Spleen (tissue), 7 donors: ENCODE data around the gene PUS10.
"Not testable (repeated sequence)": the region's sequence is repeated elsewhere in the genome, so short reads cannot be mapped to it uniquely, and the experiment has no call there.

Source experiments
- POLR2A ChIP-seq, 3 donors: fragments of 450-650 bp; IDR thresholded peaks; one replicate each; pipeline ENCODE4 v1.5.1; 2017; ENCODE audit warnings: antibody characterized with exemption in 3 of 3, mild to moderate bottlenecking in 1 of 3
- TF ChIP-seq, protein P1 (sequence below), 11 experiments: fragments of 200-600 bp in 7 of 11; fragments of 450-650 bp in 4 of 11; sonication (generic) in 4 of 11; IDR thresholded peaks in 8 of 11; conservative IDR thresholded peaks in 3 of 11; 1 replicate in 7 of 11; 2 replicates in 4 of 11; pipeline versions ENCODE4 v1.4.0 to v1.8.0; 2016 to 2021; ENCODE audit warnings: antibody characterized with exemption in 11 of 11, inconsistent platforms in 4 of 11, mild to moderate bottlenecking in 1 of 11
- donor health status: DM: no; HTN: no; CAD: no; lungs with moderate emphysema.
- donor health status: DM: no; HTN: no; CAD: no.
- donor health status: DM: no; HTN: no; CAD: no.

GRCh38 chr2:61034592-61034991 lies 16.5 kb upstream of the PUS10 start:
- TF ChIP-seq, protein P1, sequence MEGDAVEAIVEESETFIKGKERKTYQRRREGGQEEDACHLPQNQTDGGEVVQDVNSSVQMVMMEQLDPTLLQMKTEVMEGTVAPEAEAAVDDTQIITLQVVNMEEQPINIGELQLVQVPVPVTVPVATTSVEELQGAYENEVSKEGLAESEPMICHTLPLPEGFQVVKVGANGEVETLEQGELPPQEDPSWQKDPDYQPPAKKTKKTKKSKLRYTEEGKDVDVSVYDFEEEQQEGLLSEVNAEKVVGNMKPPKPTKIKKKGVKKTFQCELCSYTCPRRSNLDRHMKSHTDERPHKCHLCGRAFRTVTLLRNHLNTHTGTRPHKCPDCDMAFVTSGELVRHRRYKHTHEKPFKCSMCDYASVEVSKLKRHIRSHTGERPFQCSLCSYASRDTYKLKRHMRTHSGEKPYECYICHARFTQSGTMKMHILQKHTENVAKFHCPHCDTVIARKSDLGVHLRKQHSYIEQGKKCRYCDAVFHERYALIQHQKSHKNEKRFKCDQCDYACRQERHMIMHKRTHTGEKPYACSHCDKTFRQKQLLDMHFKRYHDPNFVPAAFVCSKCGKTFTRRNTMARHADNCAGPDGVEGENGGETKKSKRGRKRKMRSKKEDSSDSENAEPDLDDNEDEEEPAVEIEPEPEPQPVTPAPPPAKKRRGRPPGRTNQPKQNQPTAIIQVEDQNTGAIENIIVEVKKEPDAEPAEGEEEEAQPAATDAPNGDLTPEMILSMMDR (IDR thresholded peaks at IDR 0.05 in 8 of 11, conservative IDR thresholded peaks at IDR 0.05 in 3 of 11), result not testable (repeated sequence)
- not testable (repeated sequence) for TF ChIP-seq POLR2A (IDR thresholded peaks at IDR 0.05)
